Body of pancreas (tissue), 4 donors: ENCODE results near the gene SMIM36.

Experiments used
- CTCF ChIP-seq, 7 experiments: fragments of 450-650 bp in 4 of 7; fragments of 200-600 bp in 3 of 7; sonication (generic) in 3 of 7; IDR thresholded peaks; one replicate each; pipeline ENCODE4 v1.5.1; 2016 to 2019; ENCODE audit warnings: antibody characterized with exemption in 7 of 7
- POLR2A ChIP-seq, 3 donors: fragments of 450-650 bp; IDR thresholded peaks; one replicate each; pipeline ENCODE4 v1.6.1; 2016; ENCODE audit warnings: antibody characterized with exemption in 3 of 3, mild to moderate bottlenecking in 2 of 3

GRCh38 chr17:55546481-55546880 is 35.2 kb upstream of the SMIM36 start:
- no peak for TF ChIP-seq CTCF (IDR thresholded peaks at IDR 0.05)
- TF ChIP-seq POLR2A (IDR thresholded peaks at IDR 0.05) = no peak
